Mononuclear cell (primary cell): ENCODE measurements around the gene SRA1. TPM values are rescaled to one million over a fixed set of nuclear protein-coding genes. Genes with fewer than 3 reads are reported as not detected.

Experiments used
- H3K27me3 ChIP-seq: 2 replicates; pipeline ENCODE4 v1.6.0; 2011; ENCODE audit warnings: low read length, control low read depth; ENCODE audit not compliant: insufficient read depth
- H3K4me1 ChIP-seq: 2 replicates; pipeline ENCODE4 v1.5.1; 2011; ENCODE audit warnings: mild to moderate bottlenecking, low read length, control low read depth; ENCODE audit not compliant: insufficient read depth
- H3K4me3 ChIP-seq: 2 replicates; pipeline ENCODE4 v1.5.1; 2011; ENCODE audit warnings: mild to moderate bottlenecking, low read length, moderate library complexity
- H3K9me3 ChIP-seq: 2 replicates; pipeline ENCODE4 v1.5.1; 2011; ENCODE audit warnings: low read depth, mild to moderate bottlenecking, control low read depth, low read length
- total RNA-seq: library from RNA; depleted of rRNA; stranded (reverse); fragments of >200 nt; gene quantifications from one replicate; pipeline ENCODE4 v1.2.3, GENCODE V29; 2012

SRA1 gene
- total RNA-seq, 1 donor, result 21.2 TPM

DNA sequence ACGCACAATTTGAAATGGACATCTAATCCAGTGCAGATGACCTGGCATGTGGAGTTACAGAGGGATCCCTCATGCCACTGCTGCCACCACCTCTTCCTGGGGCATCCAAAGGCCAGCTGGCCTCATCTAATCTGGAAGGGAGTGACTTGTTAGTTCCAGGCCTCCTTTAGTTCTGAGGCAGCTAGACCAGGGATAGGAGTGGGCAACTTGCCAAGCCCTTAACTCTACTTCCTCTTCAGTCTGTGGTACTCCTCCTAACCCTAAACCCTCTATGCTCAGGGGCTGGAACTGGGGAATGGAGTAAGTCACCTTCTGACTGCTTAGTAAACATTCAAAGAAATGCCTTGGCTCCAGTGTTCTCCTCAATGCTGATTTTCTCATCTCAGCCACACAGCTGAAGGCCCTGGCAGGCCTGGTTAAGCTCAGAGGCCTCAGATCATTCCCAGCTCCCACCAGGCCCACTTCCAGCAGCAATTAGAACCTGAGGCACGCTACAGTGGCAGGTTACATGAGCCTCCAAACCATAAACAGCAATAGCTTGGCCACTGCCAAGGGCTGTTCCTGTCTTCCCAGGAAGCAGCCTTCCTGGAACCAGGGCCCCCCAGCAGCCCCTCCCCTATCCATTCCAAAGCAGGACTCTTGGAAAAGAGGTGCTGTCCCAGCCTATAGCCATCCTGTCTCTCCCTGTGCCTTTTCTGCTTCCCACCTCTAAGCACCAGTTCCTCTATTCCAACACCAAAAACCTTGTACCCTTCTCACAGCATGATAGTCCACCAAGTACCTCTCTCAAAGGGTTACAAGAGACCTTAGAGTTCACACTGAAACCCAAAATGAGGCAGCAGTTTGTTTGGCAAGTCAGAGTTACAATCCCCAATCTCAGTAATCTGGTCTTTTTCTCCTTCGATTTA lies 7.8 kb downstream of the SRA1 start:
- Histone ChIP-seq H3K27me3 (no peaks in the 10 kb centered on the region), H3K4me3 (no peak overlapping the region), H3K9me3 (no peaks in the 10 kb centered on the region), H3K4me1 (peaks cover 53% of the 10 kb centered on the region)

DNA sequence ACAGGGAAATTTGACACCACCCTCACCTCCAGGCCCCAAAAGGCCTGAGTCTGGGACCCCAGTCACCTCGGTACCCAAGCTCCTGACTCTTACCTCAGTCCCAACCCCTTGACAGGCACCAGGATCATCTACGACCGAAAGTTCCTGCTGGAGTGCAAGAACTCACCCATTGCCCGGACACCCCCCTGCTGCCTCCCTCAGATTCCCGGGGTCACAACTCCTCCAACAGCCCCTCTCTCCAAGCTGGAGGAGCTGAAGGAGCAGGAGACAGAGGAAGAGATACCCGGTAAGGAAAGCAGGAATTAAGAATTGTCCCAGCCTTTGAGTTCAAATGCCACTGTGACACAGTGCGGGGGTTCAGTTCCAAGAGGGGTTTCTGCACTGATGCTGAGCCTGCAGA lies 8.5 kb downstream of the SRA1 start:
- Histone ChIP-seq H3K4me1 (peaks cover 46% of the 10 kb centered on the region), H3K4me3 (no peak overlapping the region), H3K27me3 (no peaks in the 10 kb centered on the region), H3K9me3 (no peaks in the 10 kb centered on the region)

DNA sequence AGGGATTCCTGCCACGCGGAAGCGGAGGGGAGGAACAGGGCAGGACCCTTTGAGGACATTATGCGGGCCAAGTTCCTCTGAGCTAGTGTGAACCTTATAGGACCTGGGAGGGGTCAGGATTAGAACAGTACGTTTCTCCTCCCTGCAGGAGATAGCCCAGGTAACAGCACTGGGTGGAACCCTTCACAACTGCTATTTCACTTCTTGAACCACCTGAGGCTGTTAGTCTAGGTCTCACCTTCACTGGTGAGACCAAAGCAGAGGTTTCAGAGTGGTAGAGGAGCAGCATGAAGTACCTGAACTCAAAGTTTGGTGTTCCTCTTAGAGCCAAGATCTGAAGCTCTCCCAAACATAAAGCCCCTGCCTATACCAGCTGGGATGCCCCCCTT lies 9.0 kb downstream of the SRA1 start:
- Histone ChIP-seq H3K9me3 (no peaks in the 10 kb centered on the region), H3K4me3 (peak overlapping the region; percentile 45)

GRCh38 chr5:140547508-140548299 lies 9.6 kb downstream of the SRA1 start, which contains the start of gene EIF4EBP3:
TSS of gene EIF4EBP3 (plus strand) at chr5:140547662. CDS start at chr5:140547738, 76 bp downstream.
- no peaks in the 10 kb centered on the region for H3K9me3 ChIP-seq
- H3K4me1 ChIP-seq, result peaks cover 38% of the 10 kb centered on the region
- no peaks in the 10 kb centered on the region for H3K27me3 ChIP-seq
- H3K4me3 ChIP-seq, result peak within 1 kb of the TSS; percentile 45

More for the DNA sequence above, 9.0 kb downstream of the SRA1 start:
- peaks cover 41% of the 10 kb centered on the region for H3K4me1 ChIP-seq
- H3K27me3 ChIP-seq, result no peaks in the 10 kb centered on the region

GRCh38 chr5:140546851-140547507 lies 10.3 kb downstream of the SRA1 start:
- H3K27me3 ChIP-seq, result no peaks in the 10 kb centered on the region
- peaks cover 38% of the 10 kb centered on the region for H3K4me1 ChIP-seq
- H3K4me3 ChIP-seq, result peak overlapping the region; percentile 45
- H3K9me3 ChIP-seq, result no peaks in the 10 kb centered on the region

GRCh38 chr5:140545606-140546005 lies 11.7 kb downstream of the SRA1 start:
- Histone ChIP-seq H3K4me3 (no peak overlapping the region), H3K4me1 (peaks cover 38% of the 10 kb centered on the region), H3K27me3 (no peaks in the 10 kb centered on the region), H3K9me3 (no peaks in the 10 kb centered on the region)

GRCh38 chr5:140544986-140545385 lies 12.3 kb downstream of the SRA1 start:
- Histone ChIP-seq H3K4me3 (no peak overlapping the region), H3K9me3 (no peaks in the 10 kb centered on the region), H3K27me3 (no peaks in the 10 kb centered on the region), H3K4me1 (peaks cover 38% of the 10 kb centered on the region)

- no peak overlapping the region for H3K4me3 ChIP-seq
- H3K9me3 ChIP-seq, result no peaks in the 10 kb centered on the region
- H3K27me3 ChIP-seq, result no peaks in the 10 kb centered on the region
- peaks cover 18% of the 10 kb centered on the region for H3K4me1 ChIP-seq
Observed at GRCh38 chr5:140542972-140543371, 14.3 kb downstream of the SRA1 start.

GRCh38 chr5:140540227-140540626 lies 17.0 kb downstream of the SRA1 start:
- H3K9me3 ChIP-seq, result no peaks in the 10 kb centered on the region
- no peaks in the 10 kb centered on the region for H3K27me3 ChIP-seq
- no peaks in the 10 kb centered on the region for H3K4me1 ChIP-seq
- H3K4me3 ChIP-seq, result no peak overlapping the region

- H3K4me1 ChIP-seq, result no peaks in the 10 kb centered on the region
- H3K4me3 ChIP-seq, result no peak overlapping the region
- H3K9me3 ChIP-seq, result no peaks in the 10 kb centered on the region
- H3K27me3 ChIP-seq, result no peaks in the 10 kb centered on the region
Observed at GRCh38 chr5:140524003-140524402, 33.3 kb downstream of the SRA1 start.

DNA sequence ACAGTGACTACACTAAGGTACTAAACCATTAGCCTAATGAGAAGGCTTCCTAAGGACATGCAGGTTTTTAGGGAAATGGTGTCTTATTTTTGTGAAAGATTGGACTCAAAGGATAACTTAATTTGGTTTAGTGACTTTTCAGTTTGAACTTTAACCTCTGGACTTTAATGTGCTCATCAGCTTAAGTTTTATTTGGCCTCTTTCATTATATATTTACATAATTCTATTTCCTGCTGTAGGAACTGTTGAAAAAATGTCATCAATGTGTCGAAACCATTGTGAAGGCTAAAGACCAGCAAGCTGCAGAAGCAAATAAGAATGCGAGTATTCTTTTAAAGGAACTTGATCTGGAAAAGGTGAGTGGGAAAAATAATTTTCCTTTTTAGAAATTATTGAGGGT lies 44.1 kb downstream of the SRA1 start:
- no peak overlapping the region for H3K4me3 ChIP-seq
- no peaks in the 10 kb centered on the region for H3K9me3 ChIP-seq
- H3K4me1 ChIP-seq, result no peaks in the 10 kb centered on the region
- H3K27me3 ChIP-seq, result no peaks in the 10 kb centered on the region

DNA sequence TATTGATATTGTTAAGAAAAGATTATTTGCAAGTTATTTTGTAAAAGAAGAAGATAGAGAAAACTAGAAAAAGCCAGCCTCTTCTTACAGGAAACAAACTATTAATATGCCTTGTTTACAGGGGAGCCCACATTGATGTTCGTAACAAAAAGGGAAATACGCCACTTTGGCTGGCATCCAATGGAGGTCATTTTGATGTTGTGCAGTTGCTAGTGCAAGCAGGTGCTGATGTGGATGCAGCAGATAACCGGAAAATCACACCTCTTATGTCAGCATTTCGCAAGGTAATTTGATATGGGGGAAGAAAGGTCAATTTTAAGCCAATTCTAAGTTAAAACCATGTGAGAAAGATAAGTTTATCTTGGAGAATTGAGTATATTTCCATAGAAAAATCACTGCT lies 47.4 kb downstream of the SRA1 start:
- Histone ChIP-seq H3K4me3 (no peak overlapping the region), H3K27me3 (no peaks in the 10 kb centered on the region), H3K9me3 (no peaks in the 10 kb centered on the region), H3K4me1 (no peaks in the 10 kb centered on the region)

- no peaks in the 10 kb centered on the region for H3K4me1 ChIP-seq
- no peaks in the 10 kb centered on the region for H3K9me3 ChIP-seq
- no peaks in the 10 kb centered on the region for H3K27me3 ChIP-seq
- no peak overlapping the region for H3K4me3 ChIP-seq
Observed at GRCh38 chr5:140502834-140503233, 54.4 kb downstream of the SRA1 start.
